AG09309 (cell line): Measurements from ENCODE around the gene SCAMP1.
A peak's percentile ranks its signal among the peaks of the same experiment; 100 is the strongest.

Experiments
- DNase-seq: peaks from one replicate; pipeline ENCODE4 v3.0.0-alpha.2; 2010; ENCODE audit warnings: low read depth
- H3K4me3 ChIP-seq: 2 replicates; pipeline ENCODE4 v1.5.1; 2011; ENCODE audit warnings: mild to moderate bottlenecking, low read depth, low read length, moderate library complexity; ENCODE audit not compliant: control insufficient read depth
- CTCF ChIP-seq: IDR thresholded peaks from 2 replicates; pipeline ENCODE4 v1.5.1; 2011; ENCODE audit warnings: mild to moderate bottlenecking, low read depth, low read length, inconsistent platforms; ENCODE audit not compliant: insufficient read depth, control insufficient read depth; ENCODE audit errors: missing control alignments

SCAMP1 gene

GRCh38 chr5:78503958-78504653, 143.7 kb downstream of the SCAMP1 start:
- no peak overlapping the region for H3K4me3 ChIP-seq
- no peak for DNase-seq
- TF ChIP-seq CTCF: no peak

- DNase-seq: peak; percentile 95
- H3K4me3 ChIP-seq: no peak overlapping the region
- no peak for TF ChIP-seq CTCF
Observed at GRCh38 chr5:78504704-78505677, 144.6 kb downstream of the SCAMP1 start.

GRCh38 chr5:78505860-78506259, 145.4 kb downstream of the SCAMP1 start:
- DNase-seq: no peak
- TF ChIP-seq CTCF: no peak
- no peak overlapping the region for H3K4me3 ChIP-seq

- DNase-seq: no peak
- no peak for TF ChIP-seq CTCF
- no peak overlapping the region for H3K4me3 ChIP-seq
Observed at GRCh38 chr5:78506261-78507024, 146.0 kb downstream of the SCAMP1 start.

GRCh38 chr5:78507531-78507930, 147.1 kb downstream of the SCAMP1 start:
- no peak for TF ChIP-seq CTCF
- H3K4me3 ChIP-seq: no peak overlapping the region
- DNase-seq: no peak

GRCh38 chr5:78508186-78508765, 147.9 kb downstream of the SCAMP1 start:
- no peak for DNase-seq
- TF ChIP-seq CTCF: no peak
- no peak overlapping the region for H3K4me3 ChIP-seq
